Thoracic aorta (tissue), 2 donors: ENCODE measurements around the gene POLR3A. TPM values are rescaled to one million over a fixed set of nuclear protein-coding genes. Genes with fewer than 3 reads are reported as not detected.

ENCODE experiments used
- ATAC-seq: fragments of 150-250 bp; one replicate; pipeline ENCODE4 v1.8.0; 2017; ENCODE audit warnings: low read depth; ENCODE audit not compliant: insufficient number of reproducible peaks, low FRiP score
- DNase-seq: peaks from one replicate; pipeline ENCODE4 v3.0.0-alpha.2; 2020; ENCODE audit warnings: low spot score
- H3K27ac ChIP-seq, 2 donors: fragments of 200-600 bp; sonication (generic); 1 replicate in 1 of 2; 2 replicates in 1 of 2; pipeline ENCODE4 v1.5.1; 2016; ENCODE audit warnings: mild to moderate bottlenecking in 2 of 2, moderate library complexity in 2 of 2
- H3K27me3 ChIP-seq: fragments of 200-600 bp; sonication (generic); replicated peaks from 2 replicates; pipeline ENCODE4 v1.6.0; 2016; ENCODE audit warnings: mild to moderate bottlenecking; ENCODE audit not compliant: insufficient read depth
- H3K36me3 ChIP-seq: fragments of 200-600 bp; sonication (generic); one replicate; pipeline ENCODE4 v1.5.1; 2016
- H3K4me1 ChIP-seq, 2 donors: fragments of 200-600 bp; sonication (generic); 1 replicate in 1 of 2; 2 replicates in 1 of 2; pipeline versions ENCODE4 v1.5.1 to v1.6.0; 2016; ENCODE audit warnings: low read depth in 2 of 2, mild to moderate bottlenecking in 1 of 2; ENCODE audit not compliant: control insufficient read depth in 1 of 2
- H3K4me3 ChIP-seq: fragments of 200-600 bp; sonication (generic); 2 replicates; pipeline ENCODE4 v1.5.1; 2016; ENCODE audit warnings: mild to moderate bottlenecking
- H3K9me3 ChIP-seq: fragments of 200-600 bp; sonication (generic); 2 replicates; pipeline ENCODE4 v1.5.1; 2016
- CTCF ChIP-seq: fragments of 200-600 bp; sonication (generic); IDR thresholded peaks from one replicate; pipeline ENCODE4 v1.5.1; 2019; ENCODE audit warnings: antibody characterized with exemption
- total RNA-seq, 2 donors: library from RNA; depleted of rRNA; stranded (reverse); fragments of >200 nt; gene quantifications; one replicate each; pipeline versions ENCODE4 v1.1.0 to v1.2.3, GENCODE V29; 2016

POLR3A gene
- total RNA-seq, 2 donors from 2014 or later: 12.3 to 19.3 TPM

GRCh38 chr10:77940225-77940624, 89.1 kb downstream of the POLR3A start:
- Histone ChIP-seq H3K9me3 (no peaks in the 10 kb centered on the region), H3K4me3 (no peak overlapping the region), H3K36me3 (no peaks in the 10 kb centered on the region), H3K27me3 (no peaks in the 10 kb centered on the region), H3K4me1 (peaks cover 5 to 24% of the 10 kb centered on the region in 2 donors), H3K27ac (peak overlapping the region in 1 of 2 donors; percentile 21)
- DNase-seq: no peak
- ATAC-seq: no peak
- no peak for TF ChIP-seq CTCF

- no peak overlapping the region for H3K4me3 ChIP-seq
- DNase-seq (no peak), ATAC-seq (peak; percentile 45)
- H3K4me1 ChIP-seq: peaks cover 5 to 24% of the 10 kb centered on the region in 2 donors
- no peak for TF ChIP-seq CTCF
- H3K36me3 ChIP-seq: no peaks in the 10 kb centered on the region
- peak overlapping the region in 1 of 2 donors; percentile 21 for H3K27ac ChIP-seq
- H3K27me3 ChIP-seq: no peaks in the 10 kb centered on the region
- H3K9me3 ChIP-seq: no peaks in the 10 kb centered on the region
These were observed 89.7 kb downstream of the POLR3A start for GRCh38 chr10:77939561-77940001.

DNA sequence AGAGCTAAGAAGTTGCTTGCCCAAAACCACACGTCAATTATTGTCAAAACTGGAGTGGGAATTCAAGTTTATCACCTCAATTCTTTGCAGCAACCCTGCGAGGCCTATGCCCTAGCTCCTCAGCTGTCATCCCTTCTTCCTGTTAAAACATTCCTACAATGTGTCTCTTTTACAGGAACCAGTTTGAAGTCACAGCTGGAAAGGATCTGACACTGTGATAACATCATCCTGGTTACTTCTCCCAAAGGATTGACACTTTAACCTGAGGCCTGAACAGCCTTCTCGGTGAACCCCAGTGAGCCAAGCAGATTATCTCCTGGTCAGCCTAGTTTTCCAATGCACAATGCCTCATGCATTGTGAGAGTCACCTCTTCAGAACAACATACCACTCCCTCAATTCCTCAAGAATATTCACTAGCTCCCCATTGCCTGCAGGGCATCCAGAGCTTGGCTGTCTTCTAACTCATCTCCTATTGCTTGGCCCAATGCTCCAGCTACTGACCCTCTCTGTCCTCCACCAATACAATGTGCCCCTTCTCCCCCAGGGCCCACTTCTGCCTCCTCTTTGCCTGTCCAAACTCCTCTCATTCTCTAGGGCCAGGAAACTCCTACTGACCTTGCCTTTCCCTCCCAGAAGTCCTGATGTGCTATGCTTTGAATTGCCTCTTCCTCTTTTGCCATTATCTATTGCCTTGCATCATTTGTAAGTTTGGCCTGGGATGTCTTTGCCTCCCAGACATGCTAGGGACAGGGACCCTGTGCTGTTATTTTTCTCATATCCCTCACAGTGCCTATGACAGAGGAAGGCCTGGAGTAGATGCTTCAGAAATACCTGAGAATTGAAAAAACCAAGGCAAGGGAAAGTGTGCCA, 92.4 kb downstream of the POLR3A start:
- no peak for DNase-seq
- no peak for ATAC-seq
- Histone ChIP-seq H3K4me3 (no peak overlapping the region), H3K4me1 (peaks cover 5 to 13% of the 10 kb centered on the region in 2 donors), H3K36me3 (no peaks in the 10 kb centered on the region), H3K27ac (no peak overlapping the region), H3K9me3 (no peaks in the 10 kb centered on the region), H3K27me3 (no peaks in the 10 kb centered on the region)
- TF ChIP-seq CTCF: no peak

DNA sequence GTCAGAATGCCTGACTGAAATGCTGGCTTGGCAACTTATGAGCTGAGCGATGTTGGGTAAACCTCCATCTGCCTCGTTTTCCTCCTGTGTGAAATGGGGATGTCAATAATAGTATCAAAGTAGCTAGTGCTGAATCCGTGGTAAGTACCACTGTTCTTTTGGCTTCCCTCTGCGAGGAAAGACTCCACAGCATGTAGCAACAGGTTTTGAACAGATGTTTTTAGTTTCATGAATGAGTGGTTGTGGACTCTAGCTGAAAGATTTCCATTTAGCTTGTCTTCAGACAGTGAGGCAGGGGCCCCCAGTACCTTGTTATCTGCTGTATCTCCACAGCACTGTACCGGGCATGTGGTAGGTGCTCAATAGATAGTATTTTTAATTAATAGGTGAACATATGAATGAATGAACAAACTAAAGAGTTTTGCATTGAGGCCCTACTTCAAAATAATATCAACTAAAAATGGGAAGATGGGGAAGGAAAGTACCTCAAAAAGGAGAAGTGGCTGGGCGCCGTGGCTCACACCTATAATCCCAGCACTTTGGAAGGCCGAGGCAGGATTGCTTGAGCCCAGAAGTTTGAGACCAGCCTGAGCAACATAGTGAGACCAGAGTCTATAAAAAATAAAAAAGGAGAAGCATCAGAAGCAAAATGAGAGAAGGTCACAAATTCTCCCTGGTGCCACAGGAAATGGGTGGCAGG, 97.1 kb downstream of the POLR3A start:
- Histone ChIP-seq H3K9me3 (no peaks in the 10 kb centered on the region), H3K27ac (no peak overlapping the region), H3K36me3 (no peaks in the 10 kb centered on the region), H3K27me3 (no peaks in the 10 kb centered on the region), H3K4me1 (peaks cover 5 to 6% of the 10 kb centered on the region in 2 donors), H3K4me3 (no peak overlapping the region)
- ATAC-seq: no peak
- DNase-seq: no peak
- no peak for TF ChIP-seq CTCF
